Neutrophil (primary cell): ENCODE data around the gene CFAP43.

Experiments
- H3K27ac ChIP-seq: fragments of 200-600 bp; sonication (generic); 2 replicates; pipeline ENCODE4 v1.5.1; 2016; ENCODE audit warnings: mild to moderate bottlenecking, moderate library complexity
- H3K27me3 ChIP-seq: fragments of 200-600 bp; sonication (generic); 2 replicates; pipeline ENCODE4 v1.6.0; 2016; ENCODE audit warnings: mild to moderate bottlenecking
- H3K36me3 ChIP-seq: fragments of 200-600 bp; sonication (generic); 2 replicates; pipeline ENCODE4 v1.5.1; 2017
- H3K4me1 ChIP-seq, 2 experiments: fragments of 200-600 bp in 1 of 2; sonication (generic) in 1 of 2; 1 replicate in 1 of 2; 2 replicates in 1 of 2; pipeline versions ENCODE4 v1.5.1 to v1.6.1; 2013 to 2016; ENCODE audit warnings: low read depth in 1 of 2, low read length in 1 of 2, mild to moderate bottlenecking in 1 of 2, moderate library complexity in 1 of 2; ENCODE audit not compliant: control insufficient read depth in 1 of 2, insufficient read depth in 1 of 2
- H3K4me3 ChIP-seq, 2 experiments: fragments of 200-600 bp in 1 of 2; sonication (generic) in 1 of 2; 1 replicate in 1 of 2; 2 replicates in 1 of 2; pipeline ENCODE4 v1.5.1; 2013 to 2016; ENCODE audit warnings: low read depth in 1 of 2, low read length in 1 of 2, mild to moderate bottlenecking in 1 of 2, moderate library complexity in 1 of 2
- H3K9me3 ChIP-seq: fragments of 200-600 bp; sonication (generic); 2 replicates; pipeline ENCODE4 v1.5.1; 2016
- CTCF ChIP-seq: fragments of 200-600 bp; sonication (generic); IDR thresholded peaks from 2 replicates; pipeline ENCODE4 v1.5.1; 2016; ENCODE audit warnings: antibody characterized with exemption

Gene CFAP43

GRCh38 chr10:104233817-104234216 lies 1.7 kb upstream of the CFAP43 start:
- no peaks in the 10 kb centered on the region for H3K9me3 ChIP-seq
- TF ChIP-seq CTCF = no peak
- no peak overlapping the region for H3K4me3 ChIP-seq
- peaks cover 11 to 13% of the 10 kb centered on the region in 2 experiments for H3K4me1 ChIP-seq
- H3K36me3 ChIP-seq = no peaks in the 10 kb centered on the region
- peaks cover 33% of the 10 kb centered on the region for H3K27me3 ChIP-seq
- no peak overlapping the region for H3K27ac ChIP-seq

GRCh38 chr10:104232613-104233102 lies 494 bp upstream of the CFAP43 start:
- H3K4me1 ChIP-seq = peaks cover 11 to 13% of the 10 kb centered on the region in 2 experiments
- H3K36me3 ChIP-seq = no peaks in the 10 kb centered on the region
- H3K27ac ChIP-seq = no peak overlapping the region
- peak overlapping the region; percentile 74 to 92 for H3K4me3 ChIP-seq
- no peak for TF ChIP-seq CTCF
- H3K27me3 ChIP-seq = peaks cover 34% of the 10 kb centered on the region
- H3K9me3 ChIP-seq = no peaks in the 10 kb centered on the region

- TF ChIP-seq CTCF = no peak
- Histone ChIP-seq H3K27ac (no peak overlapping the region), H3K36me3 (no peaks in the 10 kb centered on the region), H3K4me1 (peaks cover 11 to 13% of the 10 kb centered on the region in 2 experiments), H3K9me3 (no peaks in the 10 kb centered on the region), H3K4me3 (no peak overlapping the region), H3K27me3 (peaks cover 34% of the 10 kb centered on the region)
Observed at GRCh38 chr10:104230490-104230889, 1.7 kb downstream of the CFAP43 start.

DNA sequence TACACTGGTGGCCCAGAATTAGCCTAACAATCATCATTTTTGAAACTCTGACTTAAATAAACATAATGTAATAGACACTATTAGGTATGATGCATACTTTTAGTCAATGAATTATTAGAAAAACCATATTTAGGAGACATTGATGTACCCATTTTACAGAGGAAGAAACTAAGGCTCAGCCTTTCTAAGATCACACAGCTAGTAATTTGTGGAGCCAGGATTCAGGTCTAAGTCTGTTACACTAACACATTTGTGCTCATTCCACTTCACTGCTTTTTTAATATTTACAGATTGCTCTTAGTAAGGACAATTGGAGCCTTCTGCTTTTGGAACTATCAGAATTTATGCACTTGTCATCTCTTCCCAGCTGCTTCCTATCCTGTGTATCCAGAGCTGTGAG lies 8.9 kb downstream of the CFAP43 start:
- Histone ChIP-seq H3K27ac (no peak overlapping the region), H3K36me3 (no peaks in the 10 kb centered on the region), H3K4me1 (no peaks in the 10 kb centered on the region), H3K4me3 (no peak overlapping the region), H3K9me3 (no peaks in the 10 kb centered on the region), H3K27me3 (peaks cover 10% of the 10 kb centered on the region)
- no peak for TF ChIP-seq CTCF

- Histone ChIP-seq H3K9me3 (no peaks in the 10 kb centered on the region), H3K4me1 (no peaks in the 10 kb centered on the region), H3K27me3 (peaks cover 16% of the 10 kb centered on the region), H3K27ac (no peak overlapping the region), H3K4me3 (no peak overlapping the region), H3K36me3 (no peaks in the 10 kb centered on the region)
- no peak for TF ChIP-seq CTCF
Observed at GRCh38 chr10:104220522-104220921, 11.6 kb downstream of the CFAP43 start.

DNA sequence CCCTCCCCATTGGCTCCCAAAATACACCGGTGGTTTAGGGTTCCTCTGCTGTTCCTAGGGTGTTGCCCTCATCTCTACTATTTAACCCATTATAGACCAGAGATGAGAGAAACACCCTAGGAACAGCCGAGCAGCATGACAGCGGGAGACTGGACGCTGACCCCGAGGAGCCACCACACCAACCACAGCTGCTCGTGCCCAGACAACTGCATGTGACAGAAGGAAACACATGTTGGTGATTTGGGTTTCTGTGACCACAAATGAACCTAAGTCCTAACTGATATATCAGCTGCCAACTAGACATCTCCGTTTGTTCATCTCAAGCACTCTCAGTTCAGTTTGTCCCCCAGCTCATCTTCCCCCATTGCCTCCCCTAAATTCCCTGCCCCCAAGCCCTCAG lies 13.4 kb downstream of the CFAP43 start:
- Histone ChIP-seq H3K27me3 (peaks cover 16% of the 10 kb centered on the region), H3K36me3 (no peaks in the 10 kb centered on the region), H3K4me1 (no peaks in the 10 kb centered on the region), H3K4me3 (no peak overlapping the region), H3K9me3 (no peaks in the 10 kb centered on the region), H3K27ac (no peak overlapping the region)
- TF ChIP-seq CTCF = no peak
